T-helper 2 cell treated with Interferon-gamma antibody and Interleukin-4, amounts not matched to agents 5 μg/mL and 100 μg/mL, for 36 hours (primary cell): ENCODE data around the gene MRPL34.

Experiments
- DNase-seq: peaks from one replicate; pipeline ENCODE4 v3.0.0; 2021; ENCODE audit warnings: low spot score
- H3K27ac Mint-ChIP-seq: one replicate; pipeline ENCODE4 v1.8.0; 2021; ENCODE audit warnings: mild to moderate bottlenecking, mixed read lengths
- H3K27me3 Mint-ChIP-seq: one replicate; pipeline ENCODE4 v1.8.0; 2021; ENCODE audit warnings: low read depth, mixed read lengths
- H3K36me3 Mint-ChIP-seq: one replicate; pipeline ENCODE4 v1.8.0; 2021; ENCODE audit warnings: low read depth, mixed read lengths
- H3K4me1 Mint-ChIP-seq: one replicate; pipeline ENCODE4 v1.8.0; 2021; ENCODE audit warnings: low read depth, mixed read lengths
- H3K4me3 Mint-ChIP-seq: one replicate; pipeline ENCODE4 v1.8.0; 2022; ENCODE audit warnings: mild to moderate bottlenecking, moderate library complexity, mixed read lengths
- H3K9me3 Mint-ChIP-seq: one replicate; pipeline ENCODE4 v1.8.0; 2021; ENCODE audit warnings: mixed read lengths

The MRPL34 gene

DNA sequence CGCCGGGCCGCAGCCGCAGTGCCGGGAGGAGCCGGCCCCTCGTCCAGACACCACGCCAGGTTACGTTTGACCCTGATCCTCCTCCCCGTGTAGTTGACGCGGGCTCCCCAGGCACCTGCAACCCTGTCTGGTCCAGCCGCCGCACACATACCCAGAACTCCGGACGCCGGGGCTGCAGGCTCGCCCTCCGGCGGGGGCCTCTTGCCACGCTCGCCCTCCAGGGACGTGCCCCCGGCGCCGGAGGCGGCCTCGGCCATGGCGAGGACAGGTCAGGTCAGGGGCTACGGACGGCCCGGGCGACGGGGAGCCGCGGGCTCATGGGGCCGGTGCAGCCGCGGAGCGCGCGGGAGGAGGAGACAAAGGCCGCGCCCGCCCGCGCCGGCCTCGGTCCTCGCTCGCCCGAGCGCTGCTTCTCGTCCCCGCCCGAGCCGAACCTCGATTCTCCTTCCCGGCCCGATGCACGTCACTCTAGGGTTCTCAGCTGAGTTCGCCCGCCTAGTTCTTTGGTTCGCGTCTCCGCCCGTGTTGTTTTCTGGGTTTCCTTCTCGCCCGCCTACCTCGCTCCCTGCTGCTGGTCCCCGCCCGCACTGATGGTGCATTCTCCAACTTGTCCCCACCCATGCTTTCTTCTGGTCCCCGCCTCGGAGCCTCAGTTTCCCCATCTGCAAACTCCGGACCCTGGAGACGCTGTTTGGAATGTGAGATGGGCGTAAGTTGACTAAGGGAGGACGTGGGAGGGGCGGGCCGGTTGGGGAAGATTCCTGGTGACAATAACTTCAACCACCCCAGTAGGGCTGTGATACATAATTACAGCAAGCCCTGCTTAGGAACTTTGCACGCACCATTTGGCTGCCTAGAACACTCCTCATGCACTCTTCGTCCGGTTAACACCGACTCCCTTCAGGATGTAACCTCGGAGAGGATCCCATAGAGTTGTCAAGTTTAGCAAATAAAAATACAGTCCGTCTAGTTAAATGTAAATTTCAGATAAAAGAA, 29.0 kb downstream of the MRPL34 start, which contains the start of gene ANO8:
Gene ANO8 (minus strand): TSS at position 442 of the 996 bp plus-strand sequence. CDS start 185 bp downstream, at position 257.
- peaks cover 17% of the 10 kb centered on the region for H3K36me3 Mint-ChIP-seq
- H3K9me3 Mint-ChIP-seq = no peaks in the 10 kb centered on the region
- peaks cover 10% of the 10 kb centered on the region for H3K27me3 Mint-ChIP-seq
- peak within 1 kb of the TSS; percentile 84 for H3K4me3 Mint-ChIP-seq
- H3K4me1 Mint-ChIP-seq = peaks cover 25% of the 10 kb centered on the region
- DNase-seq = peak; percentile 95
- H3K27ac Mint-ChIP-seq = peak within 1 kb of the TSS; percentile 89

DNA sequence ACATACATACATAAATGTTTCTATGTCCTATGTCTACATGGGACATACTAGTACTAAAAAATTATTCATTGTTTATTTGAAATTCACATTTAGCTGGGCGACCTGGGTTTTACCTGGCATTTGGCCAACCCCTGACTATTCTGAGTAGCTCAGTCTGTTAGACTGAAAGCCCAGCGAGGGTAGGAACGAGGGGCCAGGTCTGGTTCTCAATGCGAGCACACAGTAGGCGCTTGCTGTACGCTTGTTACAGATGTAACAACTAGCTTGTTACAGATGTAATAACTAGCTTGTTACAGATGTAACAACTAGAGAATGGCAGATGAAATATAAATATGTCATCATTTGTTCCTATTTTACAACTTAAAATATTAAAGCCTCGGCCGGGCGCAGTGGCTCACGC, 29.9 kb downstream of the MRPL34 start:
- Mint-ChIP-seq H3K27ac (no peak overlapping the region), H3K36me3 (peaks cover 11% of the 10 kb centered on the region), H3K4me3 (peak overlapping the region; percentile 83), H3K27me3 (peaks cover 4% of the 10 kb centered on the region), H3K9me3 (no peaks in the 10 kb centered on the region), H3K4me1 (peaks cover 25% of the 10 kb centered on the region)
- DNase-seq = no peak

DNA sequence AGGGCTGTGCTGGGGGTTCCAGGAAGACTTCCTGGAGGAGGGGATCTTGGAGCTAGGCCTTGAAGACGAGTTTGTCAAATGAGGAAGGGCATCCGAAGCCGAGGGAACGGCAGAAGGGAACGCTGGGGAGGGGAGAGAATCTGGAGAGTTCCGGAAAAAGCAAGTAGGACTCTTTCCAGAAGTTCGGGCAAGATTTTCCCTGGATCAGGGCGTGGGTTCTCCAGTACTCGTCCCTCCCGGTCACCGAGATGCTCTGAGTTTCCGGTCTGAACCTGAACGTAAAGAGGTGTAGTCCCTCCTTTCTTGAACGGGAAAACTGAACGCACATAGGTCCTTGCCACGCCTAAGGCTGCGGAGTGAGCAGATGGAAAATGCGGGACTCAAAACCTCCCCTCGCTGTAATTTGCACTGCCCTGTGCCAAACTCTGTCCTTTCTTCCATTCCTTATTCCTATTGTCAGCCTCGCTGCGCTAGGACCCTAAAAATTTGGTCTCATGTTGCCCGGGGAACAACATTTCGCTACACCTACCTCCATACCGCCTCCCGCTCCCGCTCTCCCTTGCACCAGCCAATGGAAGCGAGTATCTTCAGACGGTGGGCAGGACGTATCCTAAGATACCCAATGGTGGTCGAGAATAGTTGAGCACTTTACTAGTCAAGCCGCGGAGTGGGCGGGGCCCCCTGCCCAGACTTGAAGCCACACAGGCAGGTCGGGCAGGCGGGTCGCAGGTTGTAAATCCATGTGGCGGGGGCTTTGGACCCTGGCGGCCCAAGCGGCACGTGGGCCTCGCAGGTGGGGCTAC, 31.4 kb downstream of the MRPL34 start, which contains the start of gene GTPBP3:
Gene GTPBP3 (plus strand): TSS at position 682 of the 803 bp plus-strand sequence. CDS start 59 bp downstream, at position 741.
- Mint-ChIP-seq H3K4me1 (peaks cover 25% of the 10 kb centered on the region), H3K4me3 (peak within 1 kb of the TSS; percentile 83), H3K36me3 (peaks cover 12% of the 10 kb centered on the region), H3K9me3 (no peaks in the 10 kb centered on the region), H3K27ac (peak within 1 kb of the TSS; percentile 90), H3K27me3 (no peaks in the 10 kb centered on the region)
- DNase-seq = peak; percentile 97

DNA sequence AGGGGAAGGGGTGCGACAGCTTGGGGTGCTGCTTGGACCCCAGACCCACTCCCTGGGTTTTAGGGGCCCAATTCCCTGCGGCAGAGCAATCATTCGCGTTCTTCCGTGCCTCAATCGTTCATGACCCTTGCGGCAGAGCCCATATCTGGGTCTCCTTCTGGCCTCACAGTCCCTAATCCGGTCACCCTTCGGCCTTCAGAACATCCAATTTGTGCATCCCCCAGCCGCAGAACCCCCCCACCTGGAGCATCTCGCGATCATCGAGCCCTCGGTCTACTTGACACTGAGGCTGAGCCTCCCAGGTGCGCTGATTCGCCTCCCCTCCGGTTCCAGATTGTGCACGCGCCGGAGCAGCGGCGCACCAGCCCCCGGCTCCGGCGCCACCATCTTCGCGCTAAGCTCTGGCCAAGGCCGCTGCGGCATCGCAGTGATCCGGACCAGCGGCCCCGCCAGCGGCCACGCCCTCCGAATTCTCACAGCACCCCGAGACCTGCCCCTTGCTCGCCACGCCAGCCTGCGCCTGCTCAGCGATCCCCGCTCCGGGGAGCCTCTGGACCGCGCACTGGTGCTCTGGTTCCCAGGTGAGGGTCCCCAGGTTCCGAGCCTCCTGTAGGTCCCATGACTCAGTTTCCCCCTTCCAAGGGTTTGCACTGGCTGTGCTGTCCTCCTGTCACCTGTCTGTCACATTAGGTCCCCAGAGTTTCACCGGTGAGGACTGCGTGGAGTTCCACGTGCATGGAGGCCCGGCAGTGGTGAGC, 32.2 kb downstream of the MRPL34 start:
- peak overlapping the region; percentile 90 for H3K27ac Mint-ChIP-seq
- no peaks in the 10 kb centered on the region for H3K9me3 Mint-ChIP-seq
- peak; percentile 49 for DNase-seq
- H3K4me1 Mint-ChIP-seq = peaks cover 21% of the 10 kb centered on the region
- no peaks in the 10 kb centered on the region for H3K27me3 Mint-ChIP-seq
- peaks cover 9% of the 10 kb centered on the region for H3K36me3 Mint-ChIP-seq
- peak overlapping the region; percentile 83 for H3K4me3 Mint-ChIP-seq

DNA sequence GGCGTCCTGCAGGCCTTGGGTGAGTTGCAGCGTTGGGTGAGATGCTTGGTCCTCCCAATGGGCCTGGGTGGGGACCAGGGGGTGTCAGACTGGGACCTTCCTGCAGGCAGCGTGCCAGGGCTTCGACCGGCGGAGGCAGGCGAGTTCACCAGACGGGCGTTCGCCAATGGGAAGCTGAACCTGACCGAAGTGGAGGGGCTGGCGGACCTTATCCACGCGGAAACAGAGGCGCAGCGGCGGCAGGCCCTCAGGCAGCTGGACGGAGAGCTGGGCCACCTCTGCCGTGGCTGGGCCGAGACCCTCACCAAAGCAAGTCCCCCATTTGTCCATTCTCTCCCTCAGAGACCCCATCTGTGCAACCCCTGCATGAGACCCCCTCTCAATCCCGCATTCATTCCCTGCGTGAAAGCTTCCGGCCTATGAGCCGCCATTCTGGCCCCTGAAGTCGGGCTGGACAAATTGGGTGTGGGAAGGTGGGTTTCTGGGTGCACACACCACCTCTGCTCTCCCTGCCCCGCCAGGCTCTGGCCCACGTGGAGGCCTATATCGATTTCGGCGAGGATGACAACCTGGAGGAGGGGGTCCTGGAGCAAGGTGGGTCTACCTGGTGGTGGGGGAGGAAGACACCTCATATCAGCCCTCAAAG, 32.9 kb downstream of the MRPL34 start:
- Mint-ChIP-seq H3K36me3 (peaks cover 9% of the 10 kb centered on the region), H3K4me1 (peaks cover 17% of the 10 kb centered on the region), H3K27ac (peak overlapping the region; percentile 86), H3K9me3 (no peaks in the 10 kb centered on the region), H3K27me3 (no peaks in the 10 kb centered on the region), H3K4me3 (peak overlapping the region; percentile 83)
- no peak for DNase-seq

DNA sequence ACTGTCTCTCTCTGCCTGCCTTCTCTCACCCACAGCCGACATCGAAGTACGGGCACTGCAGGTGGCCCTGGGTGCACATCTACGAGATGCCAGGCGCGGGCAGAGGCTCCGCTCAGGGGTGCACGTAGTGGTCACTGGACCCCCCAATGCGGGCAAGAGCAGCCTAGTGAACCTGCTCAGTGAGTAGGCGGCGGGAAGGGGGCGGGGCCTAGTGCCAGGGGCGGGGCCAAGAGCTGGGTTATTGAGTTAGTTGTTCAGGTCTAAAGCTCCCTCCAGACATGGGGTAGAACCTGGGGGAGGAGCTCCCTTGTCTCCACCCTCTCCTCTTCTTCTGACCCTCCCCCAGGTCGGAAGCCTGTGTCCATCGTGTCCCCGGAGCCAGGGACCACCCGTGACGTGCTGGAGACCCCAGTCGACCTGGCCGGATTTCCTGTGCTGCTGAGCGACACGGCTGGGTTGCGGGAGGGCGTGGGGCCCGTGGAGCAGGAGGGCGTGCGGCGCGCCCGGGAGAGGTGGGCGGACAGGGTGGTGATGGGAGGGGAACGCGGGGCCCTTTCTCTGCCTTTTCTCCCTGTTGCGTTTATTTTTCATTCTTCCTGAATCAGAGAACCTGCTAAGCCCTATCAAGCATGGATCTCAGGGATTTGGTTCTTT, 33.5 kb downstream of the MRPL34 start:
- no peak for DNase-seq
- H3K36me3 Mint-ChIP-seq = peaks cover 6% of the 10 kb centered on the region
- no peaks in the 10 kb centered on the region for H3K9me3 Mint-ChIP-seq
- peaks cover 13% of the 10 kb centered on the region for H3K4me1 Mint-ChIP-seq
- no peaks in the 10 kb centered on the region for H3K27me3 Mint-ChIP-seq
- peak overlapping the region; percentile 62 for H3K4me3 Mint-ChIP-seq
- no peak overlapping the region for H3K27ac Mint-ChIP-seq

DNA sequence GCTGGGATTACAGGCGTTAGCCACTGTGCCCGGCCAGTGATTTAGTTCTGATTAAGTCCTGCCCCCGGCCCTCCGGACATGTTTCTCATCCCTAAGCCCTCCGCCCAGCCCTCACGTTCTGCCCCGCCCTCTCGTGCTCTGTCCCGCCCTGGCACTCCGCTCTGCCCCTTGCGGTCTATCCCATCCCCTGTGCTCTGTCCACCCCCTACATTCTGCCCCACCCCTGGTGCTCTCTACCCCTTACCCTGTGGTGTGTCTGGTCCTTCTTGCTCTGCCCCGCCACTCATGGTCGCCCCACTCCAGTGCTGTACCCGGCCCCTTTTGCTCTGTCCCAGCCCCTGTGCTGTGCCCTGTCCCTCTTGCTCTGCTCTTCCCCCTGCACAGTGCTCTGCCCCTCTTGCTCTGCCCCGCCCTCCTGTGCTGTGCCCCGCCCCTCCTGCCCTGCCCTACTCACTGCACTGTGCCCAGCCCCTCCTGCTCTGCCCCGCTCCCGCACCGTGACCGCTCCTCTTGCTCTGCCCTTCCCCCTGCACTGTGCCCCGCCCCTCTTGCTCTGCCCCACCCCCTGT, 34.7 kb downstream of the MRPL34 start:
- H3K4me1 Mint-ChIP-seq = peaks cover 8% of the 10 kb centered on the region

DNA sequence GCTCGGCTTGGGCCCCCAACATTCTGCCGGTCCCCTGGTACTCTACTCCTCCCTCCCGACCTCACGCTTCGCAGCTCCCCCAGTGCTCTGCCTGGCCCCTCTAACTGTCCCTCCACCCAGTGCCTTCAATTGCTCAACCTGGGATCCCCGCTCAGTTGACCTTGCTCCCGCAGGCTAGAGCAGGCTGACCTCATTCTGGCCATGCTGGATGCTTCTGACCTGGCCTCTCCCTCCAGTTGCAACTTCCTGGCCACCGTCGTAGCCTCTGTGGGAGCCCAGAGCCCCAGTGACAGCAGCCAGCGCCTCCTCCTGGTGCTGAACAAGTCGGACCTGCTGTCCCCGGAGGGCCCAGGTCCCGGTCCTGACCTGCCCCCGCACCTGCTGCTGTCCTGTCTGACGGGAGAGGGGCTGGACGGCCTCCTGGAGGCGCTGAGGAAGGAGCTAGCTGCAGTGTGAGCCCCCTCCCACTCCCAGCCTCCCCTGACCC, 35.2 kb downstream of the MRPL34 start:
- no peak for DNase-seq
- H3K27me3 Mint-ChIP-seq = no peaks in the 10 kb centered on the region
- H3K27ac Mint-ChIP-seq = no peak overlapping the region
- H3K4me3 Mint-ChIP-seq = no peak overlapping the region
- H3K36me3 Mint-ChIP-seq = peaks cover 6% of the 10 kb centered on the region
- H3K9me3 Mint-ChIP-seq = no peaks in the 10 kb centered on the region
- H3K4me1 Mint-ChIP-seq = peaks cover 8% of the 10 kb centered on the region

More for the DNA sequence above, 34.7 kb downstream of the MRPL34 start:
- no peak for DNase-seq
- H3K9me3 Mint-ChIP-seq = no peaks in the 10 kb centered on the region
- peaks cover 6% of the 10 kb centered on the region for H3K36me3 Mint-ChIP-seq
- H3K27ac Mint-ChIP-seq = no peak overlapping the region
- H3K27me3 Mint-ChIP-seq = no peaks in the 10 kb centered on the region
- H3K4me3 Mint-ChIP-seq = no peak overlapping the region

DNA sequence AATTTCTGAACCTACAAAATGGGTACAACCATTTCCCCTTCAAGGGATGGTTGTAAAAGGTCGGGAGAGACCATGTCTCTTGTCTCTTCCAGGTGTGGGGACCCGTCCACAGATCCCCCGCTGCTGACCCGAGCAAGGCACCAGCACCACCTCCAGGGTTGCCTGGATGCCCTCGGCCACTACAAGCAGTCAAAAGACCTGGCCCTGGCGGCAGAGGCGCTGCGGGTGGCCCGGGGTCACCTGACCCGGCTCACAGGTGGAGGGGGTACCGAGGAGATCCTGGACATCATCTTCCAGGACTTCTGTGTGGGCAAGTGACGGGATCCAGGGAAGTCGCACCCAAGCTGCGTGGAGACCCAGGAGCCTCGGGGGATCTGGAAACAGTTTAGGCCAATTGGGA, 35.7 kb downstream of the MRPL34 start:
- no peak overlapping the region for H3K4me3 Mint-ChIP-seq

DNA sequence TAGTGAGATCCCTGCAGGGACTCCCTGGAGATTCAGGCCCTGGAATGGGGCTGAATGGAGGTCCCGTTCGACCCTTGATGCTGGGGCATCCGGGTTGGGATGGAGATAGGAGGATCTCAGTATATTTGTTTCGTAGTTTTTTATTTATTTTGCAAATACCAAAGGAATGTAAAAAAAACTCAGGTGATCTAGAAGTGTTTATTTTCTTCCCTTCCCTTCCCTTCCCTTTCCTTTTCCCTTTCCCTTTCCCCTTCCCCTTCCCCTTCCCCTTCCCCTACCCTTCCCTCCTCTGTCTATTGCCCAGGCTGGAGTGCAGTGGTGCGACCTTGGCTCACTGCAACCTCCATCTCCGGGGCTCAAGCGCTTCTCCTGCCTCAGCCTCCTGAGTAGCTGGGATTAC, 36.2 kb downstream of the MRPL34 start:
- no peak overlapping the region for H3K4me3 Mint-ChIP-seq

More for the DNA sequence above, 35.7 kb downstream of the MRPL34 start:
- no peak overlapping the region for H3K27ac Mint-ChIP-seq
- H3K36me3 Mint-ChIP-seq = peaks cover 8% of the 10 kb centered on the region
- H3K27me3 Mint-ChIP-seq = no peaks in the 10 kb centered on the region
- H3K9me3 Mint-ChIP-seq = no peaks in the 10 kb centered on the region
- H3K4me1 Mint-ChIP-seq = peaks cover 12% of the 10 kb centered on the region
- no peak for DNase-seq

DNA sequence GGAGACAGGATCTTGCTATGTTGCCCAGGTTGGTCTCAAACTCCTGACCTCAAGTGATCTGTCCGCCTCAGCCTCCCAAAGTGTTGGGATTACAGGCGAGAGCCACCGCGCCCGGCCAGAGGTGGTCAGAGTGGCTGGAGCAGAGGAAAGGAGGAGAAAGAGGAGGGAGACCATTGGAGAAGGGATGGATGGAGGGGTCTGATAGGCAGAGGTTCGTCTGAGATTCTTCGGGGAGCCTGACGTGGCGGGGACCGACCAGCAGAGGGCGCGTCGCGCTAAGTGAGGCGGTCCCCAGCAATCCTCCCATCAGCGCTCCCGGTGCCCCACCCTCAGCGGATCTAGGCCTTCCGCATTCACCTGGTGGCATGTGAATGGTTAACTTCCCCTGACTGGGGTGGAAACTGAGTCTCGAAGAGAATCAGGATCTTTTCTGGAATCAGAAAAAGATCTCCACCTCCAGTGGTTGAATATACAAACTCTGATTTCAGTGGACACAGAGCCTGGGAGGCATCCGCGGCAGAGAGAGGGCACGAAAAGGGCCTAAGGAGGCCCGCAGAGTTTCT, 40.5 kb downstream of the MRPL34 start:
- Mint-ChIP-seq H3K36me3 (peaks cover 5% of the 10 kb centered on the region), H3K4me3 (no peak overlapping the region), H3K9me3 (no peaks in the 10 kb centered on the region), H3K27me3 (peaks cover 7% of the 10 kb centered on the region), H3K4me1 (peaks cover 10% of the 10 kb centered on the region), H3K27ac (peak overlapping the region; percentile 6)
- DNase-seq = peak; percentile 71

More for the DNA sequence above, 36.2 kb downstream of the MRPL34 start:
- H3K27ac Mint-ChIP-seq = no peak overlapping the region
- H3K36me3 Mint-ChIP-seq = peaks cover 8% of the 10 kb centered on the region
- no peaks in the 10 kb centered on the region for H3K9me3 Mint-ChIP-seq
- H3K27me3 Mint-ChIP-seq = no peaks in the 10 kb centered on the region
- H3K4me1 Mint-ChIP-seq = peaks cover 12% of the 10 kb centered on the region
- no peak for DNase-seq

DNA sequence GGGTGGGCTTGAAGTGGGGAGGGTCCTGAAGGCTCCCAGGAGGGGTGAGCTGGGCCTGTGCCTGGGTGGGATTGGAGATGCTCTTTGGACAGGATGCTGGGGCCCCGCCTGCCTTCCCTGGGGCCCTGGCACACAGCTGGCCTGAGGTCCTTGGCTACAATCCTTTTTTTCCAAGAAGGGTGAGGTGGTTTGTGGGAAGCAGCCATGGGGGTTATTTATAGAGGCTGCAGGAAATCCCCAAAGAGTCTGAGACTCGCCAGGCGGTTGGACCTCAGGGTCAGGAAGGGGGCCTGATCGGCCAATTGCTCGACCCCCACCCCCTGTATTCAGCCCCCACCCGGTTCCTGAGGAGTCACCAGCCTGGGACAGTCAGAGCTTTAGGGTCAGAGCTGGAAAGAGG, 41.7 kb downstream of the MRPL34 start:
- peaks cover 2% of the 10 kb centered on the region for H3K36me3 Mint-ChIP-seq
- peaks cover 15% of the 10 kb centered on the region for H3K4me1 Mint-ChIP-seq
- no peak overlapping the region for H3K27ac Mint-ChIP-seq
- no peaks in the 10 kb centered on the region for H3K9me3 Mint-ChIP-seq
- H3K27me3 Mint-ChIP-seq = peaks cover 11% of the 10 kb centered on the region
- no peak overlapping the region for H3K4me3 Mint-ChIP-seq
- DNase-seq = no peak
